CD4-positive, alpha-beta T cell treated with Interleukin-4 for 1 hour (primary cell): ENCODE measurements around the gene CASK.

Source experiments
- DNase-seq, 2 donors: peaks; one replicate each; pipeline ENCODE4 v3.0.0-alpha.2; 2020 to 2022

The CASK gene

DNA sequence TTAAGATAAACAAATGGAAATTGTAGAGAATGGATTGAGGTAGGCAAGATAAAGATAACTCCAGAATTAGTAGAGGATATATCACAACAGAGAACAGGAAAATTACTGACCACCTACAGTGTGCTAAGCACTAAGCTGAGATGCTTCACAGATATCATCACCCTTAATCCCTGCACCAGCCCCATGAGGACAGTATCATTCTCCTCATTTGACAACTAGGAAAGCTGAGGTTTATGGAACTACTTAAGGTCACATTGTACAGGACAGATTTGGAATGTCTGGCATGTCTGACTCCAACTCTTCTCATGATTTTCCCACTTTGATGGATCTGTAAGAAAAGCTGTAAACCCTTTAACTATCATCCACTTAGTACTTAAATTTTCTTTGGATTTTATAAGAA, 95.5 kb downstream of the CASK start:
- no peak for DNase-seq

DNA sequence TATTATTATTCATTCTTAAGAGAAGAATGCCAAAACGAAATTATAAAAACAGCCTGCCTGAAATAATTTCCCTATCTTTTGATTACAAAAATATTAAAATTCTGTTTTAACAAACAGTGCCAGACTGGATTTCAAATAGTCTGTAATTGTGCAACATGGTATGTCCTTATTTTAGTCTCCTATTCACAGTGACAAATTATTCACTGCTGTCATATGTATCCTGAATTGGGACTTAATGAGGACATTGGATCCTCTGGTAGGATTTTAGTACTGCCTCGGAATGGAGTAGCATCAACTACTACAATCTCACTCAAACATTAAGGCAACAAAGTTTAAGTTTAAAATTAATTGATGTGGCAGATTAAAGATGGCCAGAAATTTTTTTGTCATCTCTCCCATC, 97.6 kb downstream of the CASK start:
- DNase-seq: no peak

DNA sequence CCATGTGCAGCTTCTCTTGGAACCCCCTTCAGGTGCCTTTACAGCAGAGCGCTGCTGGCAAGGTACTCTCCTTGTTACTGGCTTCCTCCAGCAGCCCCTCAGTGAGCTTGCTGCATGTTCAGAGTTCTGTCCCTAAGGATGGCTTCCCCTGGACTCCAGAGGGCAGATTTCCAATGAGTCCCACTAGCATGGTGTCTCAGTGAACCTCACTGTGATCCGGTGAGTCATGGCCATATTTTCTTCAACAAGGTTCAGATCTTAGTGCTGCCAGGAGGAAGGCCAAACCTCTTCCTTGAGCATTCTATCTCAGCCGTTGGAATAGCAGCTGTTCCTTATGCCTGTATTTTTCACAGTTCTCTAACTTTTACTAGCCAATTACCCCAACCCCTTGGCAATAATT, 98.8 kb downstream of the CASK start:
- DNase-seq: no peak

DNA sequence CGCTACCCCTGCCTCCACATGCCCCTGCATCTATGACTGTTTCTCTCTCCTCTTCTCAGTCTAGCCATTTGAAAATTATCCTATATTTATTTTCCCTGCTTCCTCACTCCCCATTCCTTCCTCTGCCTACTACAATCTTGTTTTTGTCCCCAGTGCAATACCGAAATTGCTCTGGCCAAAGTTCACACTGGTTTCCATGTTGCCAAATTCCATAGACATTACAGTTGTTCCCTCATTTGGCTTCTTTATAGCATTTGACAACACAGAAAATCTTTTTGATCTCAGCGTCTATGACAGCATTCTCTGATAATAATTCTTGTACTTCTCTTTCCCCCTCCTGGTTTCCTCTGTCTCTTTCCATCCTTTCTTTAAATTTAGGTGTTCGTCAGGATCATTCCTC, 100.0 kb downstream of the CASK start:
- DNase-seq: no peak

DNA sequence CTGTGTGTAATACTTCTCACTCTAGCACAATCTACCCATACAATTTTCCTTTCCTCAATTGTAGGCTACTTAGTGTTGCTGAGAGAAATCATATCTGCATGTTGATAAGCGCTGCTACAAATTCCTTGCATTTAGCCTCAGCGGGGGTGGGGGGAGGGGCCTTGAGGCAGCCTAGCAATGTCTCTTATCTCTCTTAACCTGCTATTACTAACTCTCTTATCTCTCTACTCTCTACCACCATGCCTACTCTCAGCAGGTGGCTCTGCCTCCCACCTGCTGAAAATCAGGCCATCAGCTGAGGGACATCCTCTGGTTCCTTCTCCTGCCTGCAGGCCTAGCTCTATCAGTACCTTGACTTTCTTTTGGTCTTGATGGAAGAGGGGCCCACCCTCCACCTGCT, 100.5 kb downstream of the CASK start:
- no peak for DNase-seq

DNA sequence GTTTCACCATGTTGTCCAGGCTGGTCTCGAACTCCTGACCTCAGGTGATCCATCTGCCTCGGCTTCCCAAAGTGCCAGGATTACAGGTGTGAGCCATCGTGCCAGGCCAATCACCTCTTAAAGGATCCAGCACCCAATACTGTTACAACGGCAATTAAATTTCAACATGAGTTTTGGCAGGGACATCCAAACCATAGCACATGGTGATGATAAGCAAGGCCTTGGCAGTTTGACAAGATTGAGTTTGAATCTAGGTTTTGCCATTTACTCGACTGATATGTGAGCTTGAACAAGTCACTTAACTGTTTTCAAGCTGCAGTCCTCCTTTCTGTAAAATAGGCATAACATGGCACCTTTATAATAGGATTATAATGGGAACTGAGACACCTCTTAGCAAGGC, 115.3 kb downstream of the CASK start:
- no peak for DNase-seq

DNA sequence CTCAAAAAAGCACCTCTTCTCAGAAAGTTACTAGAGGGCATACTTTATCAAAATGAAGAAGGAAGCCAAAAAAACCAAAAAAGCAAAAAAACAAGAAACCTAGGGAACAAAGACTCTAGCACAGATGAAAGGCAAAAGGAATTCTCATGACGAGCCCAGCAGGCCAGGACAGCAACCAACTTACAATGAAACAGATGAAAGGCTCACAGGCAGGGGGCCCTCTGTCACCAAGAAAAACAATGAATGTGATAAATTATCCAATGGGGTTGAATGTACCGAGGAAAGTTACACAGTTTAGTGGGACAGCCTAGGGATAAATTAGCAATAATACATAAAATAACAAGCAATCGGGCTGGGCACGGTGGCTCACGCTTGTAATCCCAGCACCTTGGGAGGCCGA, 120.4 kb downstream of the CASK start:
- no peak for DNase-seq

DNA sequence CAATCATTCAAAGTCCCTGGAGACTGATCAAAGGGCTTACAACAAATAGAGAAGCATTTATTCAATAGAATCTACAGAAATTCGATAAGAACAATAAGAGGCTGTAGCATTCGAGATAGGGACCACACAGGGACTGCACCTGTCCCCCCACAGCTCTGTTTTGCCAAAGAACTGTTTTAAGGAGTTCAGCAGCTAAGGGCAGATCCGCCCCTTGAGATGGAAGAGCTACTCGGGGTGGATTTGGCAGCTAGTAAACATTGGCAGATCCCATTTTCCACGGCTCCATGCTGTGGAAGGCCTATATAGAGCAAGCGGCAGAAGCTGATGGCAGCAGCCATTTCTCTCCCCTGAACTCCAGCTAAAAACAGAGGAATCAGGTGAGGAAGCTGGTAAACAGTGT, 123.7 kb downstream of the CASK start:
- no peak for DNase-seq

DNA sequence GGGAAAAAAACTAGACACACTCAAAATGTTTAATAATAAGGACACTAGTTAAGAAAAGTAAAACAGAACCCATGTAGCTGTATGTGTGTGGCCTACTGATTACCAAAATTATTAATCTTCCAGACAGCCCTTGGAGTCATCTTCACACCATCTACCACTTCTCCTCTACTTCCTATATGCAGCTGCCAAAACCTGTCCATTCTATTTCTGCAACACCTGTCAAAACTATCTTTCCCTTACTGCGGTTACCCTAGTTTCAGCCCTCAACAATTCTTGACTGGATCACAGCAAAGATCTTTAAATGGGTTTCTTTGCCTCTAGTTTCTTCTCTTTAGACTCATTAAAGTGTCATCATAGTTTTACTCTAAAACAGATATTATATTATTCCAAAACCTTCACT, 126.8 kb downstream of the CASK start:
- peak in 1 of 2 donors; percentile 13 for DNase-seq

DNA sequence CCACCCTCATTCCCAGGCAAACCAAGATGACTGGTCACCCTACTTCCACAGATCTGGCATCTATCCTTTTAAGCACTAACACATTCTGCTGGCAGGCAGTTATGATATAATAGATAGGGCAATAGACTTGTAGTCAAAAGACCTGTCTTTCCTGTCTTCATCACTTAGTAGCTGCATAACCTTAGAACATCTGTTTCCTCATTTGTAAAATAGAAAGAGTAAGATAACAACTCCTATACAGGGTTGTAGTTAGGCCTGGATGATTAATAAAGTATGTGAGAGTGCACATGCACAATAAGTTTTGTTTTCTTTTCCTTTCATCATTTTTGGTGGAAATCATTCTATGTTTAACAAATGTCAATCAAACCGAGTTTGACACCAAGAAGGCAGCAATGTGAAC, 127.3 kb downstream of the CASK start:
- no peak for DNase-seq

DNA sequence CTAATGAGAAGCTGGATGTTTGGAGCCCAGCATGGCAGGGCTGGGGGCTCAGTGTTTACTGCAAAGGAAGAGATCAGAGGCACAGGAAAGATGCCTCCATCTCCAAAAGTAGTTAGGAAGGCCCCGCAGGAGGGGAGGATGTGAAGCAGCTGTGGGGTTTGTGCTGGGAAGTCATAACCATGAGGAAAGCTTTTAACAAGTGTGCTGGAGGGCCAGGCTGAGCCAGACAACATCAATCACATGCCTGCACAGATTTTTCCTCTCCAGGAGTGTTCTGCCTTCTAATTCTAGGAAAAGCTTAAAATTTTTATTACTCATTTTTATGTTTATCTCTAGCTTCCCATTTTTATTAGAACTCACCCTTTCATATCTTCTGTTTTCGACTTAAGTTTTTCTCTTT, 134.0 kb downstream of the CASK start:
- no peak for DNase-seq

DNA sequence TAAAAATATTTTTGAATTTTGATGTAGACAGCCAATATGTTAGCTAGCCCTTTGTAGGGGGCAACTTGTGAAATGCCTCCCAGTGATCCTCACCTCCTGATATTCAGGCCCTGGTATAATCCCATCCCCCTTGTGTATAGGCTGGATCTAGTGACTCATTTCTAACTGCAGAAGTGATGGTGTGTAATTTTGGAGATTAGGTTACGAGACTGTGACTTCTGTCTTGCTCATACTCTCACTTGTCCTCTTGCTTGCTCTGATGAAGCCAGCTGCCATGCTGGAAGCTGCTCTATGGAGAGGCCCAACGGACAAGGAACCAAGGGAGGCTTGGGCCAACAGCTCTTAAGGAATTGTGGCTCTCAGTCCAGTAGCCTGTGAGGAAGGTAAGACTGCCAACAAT, 137.7 kb downstream of the CASK start:
- DNase-seq: no peak

DNA sequence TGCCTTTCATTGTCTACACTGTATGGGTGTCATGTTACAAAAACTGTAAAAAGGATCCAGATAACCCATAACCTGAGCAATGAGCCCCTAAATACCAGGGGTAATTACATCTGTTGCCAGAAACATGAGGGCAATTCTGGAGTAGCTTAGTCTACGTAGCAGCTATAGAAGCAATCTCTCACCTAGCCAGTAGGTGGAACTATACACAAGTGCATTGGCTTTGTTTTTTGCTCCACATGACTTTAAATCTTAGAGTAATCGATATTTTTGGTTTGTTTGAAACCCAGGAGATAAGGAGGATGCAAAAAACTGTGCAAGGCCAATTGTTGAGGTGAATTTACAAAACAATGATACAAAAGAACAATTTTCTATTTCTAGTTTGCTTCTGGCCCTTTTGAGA, 141.9 kb downstream of the CASK start:
- DNase-seq: peak in 1 of 2 donors; percentile 58

DNA sequence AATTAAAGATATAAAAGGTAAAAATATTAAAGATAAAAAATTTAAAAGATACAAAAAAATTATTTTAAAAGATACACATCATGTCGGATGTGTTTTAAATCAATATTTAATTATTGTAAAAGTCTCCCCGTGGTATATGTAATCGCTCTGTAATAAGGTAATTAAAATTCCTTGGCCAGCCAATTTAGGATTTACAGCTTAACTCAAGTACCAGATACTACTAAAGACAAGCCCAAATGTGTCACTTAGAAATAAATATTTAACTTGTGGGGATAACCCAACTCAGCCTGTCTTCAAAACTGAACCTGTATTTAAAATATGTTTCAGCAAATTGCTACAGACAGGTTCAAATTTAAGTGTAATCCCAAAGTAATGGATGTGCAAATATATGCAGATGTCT, 143.4 kb downstream of the CASK start:
- DNase-seq: no peak

DNA sequence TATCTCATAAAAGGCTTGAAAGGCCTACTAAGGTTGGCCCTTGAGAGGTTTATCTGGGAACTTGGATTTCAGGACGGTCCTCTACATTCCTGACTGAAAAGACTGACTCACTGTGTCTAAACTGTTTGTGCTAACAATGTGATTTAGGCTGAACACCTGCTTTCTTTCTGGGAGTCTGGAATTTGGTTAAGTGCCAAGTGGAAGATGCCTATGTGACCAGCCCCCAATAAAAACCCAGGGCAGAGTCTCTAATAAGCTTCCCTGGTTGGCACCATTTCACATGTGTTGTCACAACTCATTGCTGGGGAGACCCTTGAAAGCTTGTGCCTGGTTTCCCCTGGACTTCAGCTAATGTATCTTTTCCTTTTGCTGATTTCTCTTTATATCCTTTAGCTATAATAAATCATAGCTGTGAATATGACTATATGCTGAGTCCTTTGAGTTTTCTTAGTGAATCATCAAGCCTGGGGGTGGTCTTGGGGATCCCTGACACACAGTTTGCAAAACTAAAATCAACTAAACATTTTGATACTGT, 144.3 kb downstream of the CASK start:
- no peak for DNase-seq

DNA sequence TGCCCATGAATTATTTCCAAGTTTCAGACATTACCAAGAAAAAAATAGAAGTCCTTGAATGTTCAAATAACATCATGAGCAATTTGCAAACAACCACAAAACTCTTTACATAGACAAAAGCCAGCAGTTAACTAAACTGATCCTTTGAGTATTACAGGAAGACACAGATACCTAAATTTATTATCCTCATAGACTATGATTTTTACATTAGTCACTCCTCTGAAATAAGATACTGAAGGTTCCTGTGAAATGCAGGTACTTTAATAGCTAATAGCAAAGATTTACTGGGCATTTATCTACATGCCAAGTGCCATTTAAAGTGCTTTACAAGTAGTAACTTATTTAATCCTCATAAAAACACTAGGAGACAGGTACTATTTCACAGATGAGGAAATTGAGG, 161.7 kb downstream of the CASK start:
- DNase-seq: no peak

DNA sequence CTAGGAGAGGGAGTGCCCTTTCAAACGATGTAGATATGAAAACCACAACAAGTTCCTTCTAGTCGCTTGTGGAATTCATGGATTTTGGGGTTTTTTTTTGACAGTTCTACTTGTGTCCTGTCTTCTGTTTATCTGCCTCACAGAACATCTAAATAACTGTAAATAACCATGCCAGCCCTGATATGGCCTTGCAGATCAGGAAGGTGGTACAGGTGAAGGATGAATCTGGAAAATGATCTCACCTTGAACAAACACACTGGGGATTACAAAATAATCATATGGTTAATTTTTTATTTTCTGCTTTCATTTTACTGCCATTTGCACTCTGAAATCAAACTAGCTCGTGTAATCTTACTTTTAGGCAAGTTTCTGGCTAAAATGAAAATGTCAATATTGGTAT, 162.2 kb downstream of the CASK start:
- no peak for DNase-seq

DNA sequence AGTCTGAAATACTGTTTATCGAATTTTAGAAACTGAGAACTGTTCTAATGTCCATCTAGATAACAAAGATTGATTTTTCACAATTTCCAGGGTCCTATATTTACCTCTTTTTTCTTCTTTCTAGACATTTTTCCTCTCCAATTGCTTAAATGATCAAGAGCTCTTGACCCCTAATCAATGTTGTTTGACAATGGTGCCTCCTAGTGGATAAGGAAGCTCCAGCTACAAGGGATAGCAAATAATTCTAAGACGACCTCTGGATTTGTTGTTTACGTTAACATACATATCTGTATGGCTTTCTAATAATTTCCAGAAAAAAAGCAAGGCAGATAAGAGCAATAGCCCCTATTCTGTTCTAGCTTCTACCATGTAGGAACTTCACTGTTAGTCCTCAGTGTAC, 163.5 kb downstream of the CASK start:
- peak in 1 of 2 donors; percentile 43 for DNase-seq

DNA sequence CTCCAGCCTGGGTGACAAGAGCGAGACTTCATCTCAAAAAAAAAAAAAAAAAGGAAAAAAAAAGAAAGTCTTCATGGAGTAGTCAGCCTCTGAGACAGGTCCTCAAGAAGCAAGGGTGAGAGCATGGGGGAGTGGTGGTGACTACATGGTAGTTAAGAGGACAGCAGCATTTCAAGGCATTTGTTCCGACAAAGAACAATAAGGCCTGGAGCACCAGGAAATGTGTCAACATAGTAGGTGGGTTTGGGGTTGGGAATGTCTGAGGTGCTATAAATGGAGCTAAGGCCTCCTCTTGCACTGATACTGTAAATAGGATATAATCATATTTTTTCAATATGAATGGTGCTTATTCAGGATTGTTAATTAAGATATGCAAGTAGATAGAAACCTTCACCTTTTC, 165.0 kb downstream of the CASK start:
- DNase-seq: no peak

DNA sequence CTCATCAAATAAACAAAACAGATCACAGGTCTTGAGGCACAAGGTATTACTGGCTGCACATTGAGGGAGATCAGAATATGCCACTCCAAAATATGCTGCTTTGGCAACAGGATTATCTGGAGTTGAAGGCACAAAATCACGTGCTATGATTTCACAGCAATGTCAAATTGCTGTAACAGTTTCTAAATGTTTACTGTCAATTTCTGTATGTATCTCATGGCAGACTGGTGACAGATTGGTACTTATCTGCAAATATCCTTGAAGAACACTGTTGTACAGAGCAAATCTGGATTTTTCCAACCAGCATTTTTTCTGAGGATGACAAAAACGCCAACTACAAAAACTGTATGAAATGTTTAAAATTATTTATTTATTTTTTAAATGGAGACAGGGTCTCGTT, 172.6 kb downstream of the CASK start:
- DNase-seq: no peak

DNA sequence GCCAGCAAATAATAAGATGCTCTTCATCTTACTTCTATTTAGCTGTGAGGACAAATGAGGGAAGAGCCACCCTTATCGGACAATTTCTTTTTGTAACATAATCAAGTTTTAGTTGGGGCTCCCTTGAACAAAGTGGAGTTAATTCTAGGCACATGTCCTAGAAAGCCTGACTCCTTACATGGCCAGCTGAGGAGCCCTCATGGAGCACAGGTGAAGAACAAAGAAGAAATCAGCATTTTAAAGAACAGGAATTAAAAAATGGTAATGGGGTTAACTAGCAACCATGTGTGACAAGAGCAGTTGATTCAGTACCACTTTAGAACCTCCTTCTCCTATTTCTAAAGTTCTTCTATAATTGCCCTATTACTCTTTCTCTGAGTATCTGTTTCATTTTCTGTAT, 183.5 kb downstream of the CASK start:
- no peak for DNase-seq

DNA sequence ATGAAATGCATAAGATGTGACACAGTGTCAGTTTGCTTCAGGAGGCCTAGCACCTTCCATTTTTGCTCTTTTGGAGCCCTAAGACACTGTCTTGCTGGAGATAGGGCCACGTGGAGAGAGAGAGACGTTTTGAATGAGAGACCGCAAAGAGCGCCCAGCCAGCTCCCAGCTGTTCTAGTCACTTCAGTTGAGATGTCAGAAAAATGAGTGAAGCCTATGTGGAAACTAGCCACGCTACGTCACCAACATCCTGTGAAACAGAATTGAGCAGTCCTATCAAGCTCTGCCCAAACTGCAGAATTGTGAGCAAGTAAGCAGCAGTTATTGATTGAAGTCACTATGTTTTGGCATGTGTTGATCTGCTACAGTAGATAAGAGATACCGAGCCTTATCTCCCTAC, 186.3 kb downstream of the CASK start:
- peak; percentile 18 for DNase-seq

DNA sequence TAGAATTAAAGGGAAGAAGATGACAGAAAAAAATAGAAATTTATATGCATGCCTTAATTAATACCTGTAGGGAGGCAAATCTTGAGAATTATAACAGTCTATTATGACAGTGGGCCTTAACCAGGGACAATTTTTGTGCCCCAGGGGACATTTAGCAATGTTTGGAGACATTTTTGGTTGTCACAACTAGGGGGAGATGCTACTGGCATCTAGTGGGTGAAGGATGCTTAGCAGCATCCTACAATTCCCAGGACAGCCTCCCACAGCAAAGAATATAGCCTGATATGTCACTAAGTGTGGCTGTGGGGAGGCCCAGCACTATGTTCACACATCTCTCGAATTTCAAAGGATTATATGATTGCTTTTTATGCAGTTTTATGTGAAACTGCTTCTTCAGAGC, 188.8 kb downstream of the CASK start:
- peak in 1 of 2 donors; percentile 17 for DNase-seq

DNA sequence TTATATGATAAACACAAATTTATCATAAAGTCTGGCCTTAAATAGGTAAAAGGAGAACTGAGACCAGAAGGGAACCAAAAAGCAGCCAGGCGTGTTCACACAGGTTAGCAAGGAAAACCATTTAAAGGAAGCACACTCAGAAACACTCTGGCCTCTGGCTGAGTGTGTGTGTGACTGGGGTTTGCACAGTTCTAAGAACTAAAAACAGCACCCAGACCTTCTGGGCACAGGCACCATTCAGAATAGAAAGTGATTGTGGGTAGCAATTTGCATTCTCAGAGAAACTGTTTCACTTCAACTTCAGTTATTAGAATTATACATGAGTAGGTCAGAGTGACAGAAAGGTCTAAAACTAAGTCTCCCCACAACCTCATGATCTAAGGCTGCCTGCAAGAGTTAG, 189.4 kb downstream of the CASK start:
- peak; percentile 14 to 60 for DNase-seq

DNA sequence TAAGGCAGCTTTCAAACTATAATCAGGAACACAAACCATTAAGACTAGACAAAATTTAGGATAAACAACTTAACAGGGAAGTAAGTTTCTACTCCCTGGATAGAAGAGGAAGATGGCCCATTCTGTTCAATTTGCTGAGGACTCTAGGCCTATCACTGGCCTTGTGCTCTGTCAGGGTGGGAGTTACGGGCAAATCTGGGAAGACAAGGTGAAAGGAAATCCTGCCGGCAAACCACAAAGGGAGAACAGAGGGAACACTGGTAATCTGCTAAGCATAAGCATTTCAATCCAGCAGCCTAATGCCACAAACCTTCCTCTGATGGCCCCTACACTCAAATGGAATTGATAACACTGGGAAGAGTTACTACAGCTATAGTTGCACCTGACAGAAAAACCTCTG, 191.1 kb downstream of the CASK start:
- no peak for DNase-seq

DNA sequence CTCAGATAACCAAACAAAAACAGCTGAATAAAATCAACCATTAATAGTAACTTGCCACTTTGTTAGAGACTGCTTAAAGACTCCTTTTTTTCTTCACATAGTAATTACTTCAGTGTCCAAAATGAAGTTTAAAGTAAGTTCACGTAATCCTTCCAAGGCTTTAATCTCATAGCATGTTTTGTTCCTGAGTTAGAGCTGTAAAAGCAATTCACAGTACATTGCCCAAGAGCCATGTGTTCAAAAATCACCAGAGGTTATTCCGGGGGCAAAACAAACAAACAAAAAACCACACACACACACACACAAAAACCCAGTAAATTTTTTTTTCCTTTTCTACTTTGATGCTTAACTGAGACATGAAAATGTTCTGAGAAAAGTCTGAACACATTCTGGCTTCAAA, 193.3 kb downstream of the CASK start:
- DNase-seq: no peak
